HFFc6 (cell line): ENCODE data around the gene TSSK1B. TPM values are rescaled to one million over a fixed set of nuclear protein-coding genes. Genes with fewer than 3 reads are reported as not detected.
"Not testable (repeated sequence)": the region's sequence is repeated elsewhere in the genome, so short reads cannot be mapped to it uniquely, and the experiment has no call there.

Experiments used
- DNase-seq: peaks from one replicate; pipeline ENCODE4 v3.0.0-alpha.2; 2018
- H3K27ac Mint-ChIP-seq: 2 replicates; pipeline ENCODE4 v1.8.0; 2020; ENCODE audit warnings: mild to moderate bottlenecking, mixed read lengths
- H3K27me3 Mint-ChIP-seq: 2 replicates; pipeline ENCODE4 v1.8.0; 2021; ENCODE audit warnings: mild to moderate bottlenecking, moderate library complexity, mixed read lengths; ENCODE audit not compliant: insufficient read depth
- H3K36me3 Mint-ChIP-seq: 2 replicates; pipeline ENCODE4 v1.8.0; 2021; ENCODE audit warnings: low read depth, mixed read lengths
- H3K4me1 Mint-ChIP-seq: 2 replicates; pipeline ENCODE4 v1.8.0; 2020; ENCODE audit warnings: low read depth, mixed read lengths
- H3K4me3 Mint-ChIP-seq: 2 replicates; pipeline ENCODE4 v1.8.0; 2020; ENCODE audit warnings: mild to moderate bottlenecking, moderate library complexity, mixed read lengths
- H3K9me3 Mint-ChIP-seq: 2 replicates; pipeline ENCODE4 v1.8.0; 2020; ENCODE audit warnings: mild to moderate bottlenecking, mixed read lengths
- CTCF ChIP-seq: fragments of 200-600 bp; sonication (generic); IDR thresholded peaks from 2 replicates; pipeline ENCODE4 v1.5.0; 2021; ENCODE audit warnings: antibody characterized with exemption, mild to moderate bottlenecking
- long read RNA-seq: library from polyadenylated mRNA; unstranded; transcript quantifications from one replicate; pipeline ENCODE4 v2.0.0, GENCODE V29; 2019
- total RNA-seq, 6 experiments: library from RNA; stranded (reverse); fragmentation: NEBNext Ultra II Directional; extraction: Animal tissue kit (Norgen Biotek cat#: 25700); gene quantifications; 2 replicates in 1 of 6; 3 replicates in 5 of 6; pipeline ENCODE4 v1.2.3, GENCODE V29; 2021

Gene TSSK1B
- total RNA-seq: not detected
- long read RNA-seq: 0 reads

GRCh38 chr5:113434889-113435288 is at the start of gene TSSK1B:
TSS of gene TSSK1B (minus strand) at chr5:113434989. CDS start at chr5:113434839, 150 bp downstream.
- H3K9me3 Mint-ChIP-seq: no peaks in the 10 kb centered on the region

GRCh38 chr5:113480243-113480642 is 45.5 kb upstream of the TSSK1B start:
- no peaks in the 10 kb centered on the region for H3K4me1 Mint-ChIP-seq
- H3K9me3 Mint-ChIP-seq: no peaks in the 10 kb centered on the region
- H3K36me3 Mint-ChIP-seq: no peaks in the 10 kb centered on the region
- no peak for TF ChIP-seq CTCF
- no peak for DNase-seq
- no peak overlapping the region for H3K27ac Mint-ChIP-seq
- peaks cover 1% of the 10 kb centered on the region; the same call in 1 of the 2 replicates for H3K27me3 Mint-ChIP-seq
- H3K4me3 Mint-ChIP-seq: no peak overlapping the region

More at GRCh38 chr5:113434889-113435288, at the start of gene TSSK1B:
- DNase-seq: no peak
- no peak within 1 kb of the TSS for H3K27ac Mint-ChIP-seq
- no peak within 1 kb of the TSS for H3K4me3 Mint-ChIP-seq
- no peaks in the 10 kb centered on the region for H3K36me3 Mint-ChIP-seq
- no peak for TF ChIP-seq CTCF
- H3K27me3 Mint-ChIP-seq: peaks cover 2% of the 10 kb centered on the region
- H3K4me1 Mint-ChIP-seq: no peaks in the 10 kb centered on the region

- Mint-ChIP-seq H3K4me3 (no peak overlapping the region), H3K27ac (no peak overlapping the region), H3K4me1 (no peaks in the 10 kb centered on the region), H3K27me3 (peaks cover 3% of the 10 kb centered on the region; the same call in 1 of the 2 replicates), H3K36me3 (no peaks in the 10 kb centered on the region), H3K9me3 (no peaks in the 10 kb centered on the region)
- no peak for DNase-seq
- no peak for TF ChIP-seq CTCF
Measured at GRCh38 chr5:113478691-113479090, 43.9 kb upstream of the TSSK1B start.

GRCh38 chr5:113474100-113474728 is 39.4 kb upstream of the TSSK1B start:
- Mint-ChIP-seq H3K27me3 (peaks cover 5% of the 10 kb centered on the region), H3K4me3 (no peak overlapping the region), H3K9me3 (no peaks in the 10 kb centered on the region; the same call in 1 of the 2 replicates), H3K27ac (no peak overlapping the region), H3K36me3 (no peaks in the 10 kb centered on the region), H3K4me1 (no peaks in the 10 kb centered on the region)
- DNase-seq: no peak
- no peak for TF ChIP-seq CTCF

- DNase-seq: no peak
- Mint-ChIP-seq H3K4me3 (no peak overlapping the region), H3K9me3 (no peaks in the 10 kb centered on the region), H3K36me3 (no peaks in the 10 kb centered on the region), H3K4me1 (no peaks in the 10 kb centered on the region), H3K27ac (no peak overlapping the region), H3K27me3 (peaks cover 6% of the 10 kb centered on the region)
- TF ChIP-seq CTCF: no peak
Measured at GRCh38 chr5:113463032-113463431, 28.2 kb upstream of the TSSK1B start.

GRCh38 chr5:113457106-113457505 is 22.3 kb upstream of the TSSK1B start:
- H3K4me1 Mint-ChIP-seq, H3K27me3 Mint-ChIP-seq, H3K9me3 Mint-ChIP-seq, H3K4me3 Mint-ChIP-seq, H3K27ac Mint-ChIP-seq, DNase-seq, H3K36me3 Mint-ChIP-seq: not testable (repeated sequence)
